WERI-Rb-1 (cell line): ENCODE measurements around the gene OR5H14.
"Not testable (repeated sequence)": the region's sequence is repeated elsewhere in the genome, so short reads cannot be mapped to it uniquely, and the experiment has no call there.

Experiments
- DNase-seq: peaks from one replicate; pipeline ENCODE4 v3.0.0-alpha.2; 2020
- H3K27ac ChIP-seq: fragments of 250-450 bp; sonication (Bioruptor Pico); 2 replicates; pipeline ENCODE4 v1.5.1; 2020; ENCODE audit warnings: mild to moderate bottlenecking, moderate library complexity
- H3K27me3 ChIP-seq: fragments of 250-450 bp; sonication (Bioruptor Pico); 2 replicates; pipeline ENCODE4 v1.5.1; 2021; ENCODE audit warnings: mild to moderate bottlenecking, low read depth, moderate library complexity; ENCODE audit not compliant: insufficient read depth, severe bottlenecking
- H3K36me3 ChIP-seq: fragments of 250-450 bp; sonication (Bioruptor Pico); 2 replicates; pipeline ENCODE4 v1.5.1; 2020; ENCODE audit warnings: mild to moderate bottlenecking, moderate library complexity
- H3K4me3 ChIP-seq: 2 replicates; pipeline ENCODE4 v1.5.1; 2011; ENCODE audit warnings: low read depth, mild to moderate bottlenecking, control low read depth, low read length
- H3K9me3 ChIP-seq: fragments of 250-450 bp; sonication (Bioruptor Pico); 2 replicates; pipeline ENCODE4 v1.5.1; 2021; ENCODE audit warnings: mild to moderate bottlenecking, moderate library complexity; ENCODE audit not compliant: severe bottlenecking
- CTCF ChIP-seq: IDR thresholded peaks from 2 replicates; pipeline ENCODE4 v1.5.1; 2011; ENCODE audit warnings: low read depth, mild to moderate bottlenecking, control low read depth, inconsistent platforms, low read length

OR5H14 gene

DNA sequence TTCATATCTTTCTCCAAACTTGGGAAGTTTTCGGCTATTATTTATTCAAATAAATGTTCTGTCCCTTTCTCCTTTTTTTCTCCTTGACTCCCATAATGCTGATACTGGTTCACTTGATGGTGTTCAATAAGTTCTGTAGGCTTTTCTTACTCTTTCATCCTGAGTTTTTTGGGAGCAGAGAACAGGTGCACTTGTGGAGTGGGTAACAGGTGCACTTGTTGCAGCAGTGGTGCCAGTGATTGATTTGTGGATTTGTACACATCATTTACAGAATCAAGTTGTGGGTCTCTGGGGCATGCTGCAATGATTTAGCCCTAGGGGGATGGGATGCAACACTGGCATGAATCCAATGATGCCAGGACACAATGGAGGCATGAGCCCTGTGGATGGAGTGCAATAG, 31.6 kb upstream of the OR5H14 start:
- no peak for DNase-seq
- H3K36me3 ChIP-seq: no peaks in the 10 kb centered on the region
- no peak for TF ChIP-seq CTCF
- no peak overlapping the region for H3K4me3 ChIP-seq
- peaks cover 20% of the 10 kb centered on the region for H3K27me3 ChIP-seq
- H3K27ac ChIP-seq: no peak overlapping the region
- H3K9me3 ChIP-seq: peaks cover 5% of the 10 kb centered on the region

DNA sequence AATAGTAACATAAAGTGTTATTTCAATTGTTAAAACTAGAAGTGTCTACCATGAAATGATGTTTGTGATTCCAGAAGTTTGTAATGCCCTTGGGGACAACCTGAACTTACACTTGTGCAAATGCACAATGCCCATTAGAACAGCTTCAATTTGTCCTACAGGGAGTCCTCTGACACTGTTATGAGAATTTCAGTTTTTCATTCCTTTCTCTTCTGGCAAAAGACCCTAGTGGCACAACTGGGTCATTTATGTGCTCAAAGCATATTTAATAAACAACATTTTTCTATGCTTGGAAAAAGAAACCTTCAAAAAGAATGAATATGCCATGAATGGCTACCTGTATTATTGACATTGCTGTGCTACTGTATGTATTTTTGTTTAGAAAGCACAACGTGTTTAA, 16.9 kb upstream of the OR5H14 start, which contains the start of gene OR5H1:
OR5H1 (plus strand) TSS at position 301 of the 400 bp plus-strand sequence. CDS start 1,977 bp downstream, outside the sequence.
- no peaks in the 10 kb centered on the region for H3K36me3 ChIP-seq
- no peaks in the 10 kb centered on the region for H3K27me3 ChIP-seq
- no peak for TF ChIP-seq CTCF
- H3K9me3 ChIP-seq: no peaks in the 10 kb centered on the region
- no peak within 1 kb of the TSS for H3K27ac ChIP-seq
- H3K4me3 ChIP-seq: no peak within 1 kb of the TSS
- DNase-seq: no peak

DNA sequence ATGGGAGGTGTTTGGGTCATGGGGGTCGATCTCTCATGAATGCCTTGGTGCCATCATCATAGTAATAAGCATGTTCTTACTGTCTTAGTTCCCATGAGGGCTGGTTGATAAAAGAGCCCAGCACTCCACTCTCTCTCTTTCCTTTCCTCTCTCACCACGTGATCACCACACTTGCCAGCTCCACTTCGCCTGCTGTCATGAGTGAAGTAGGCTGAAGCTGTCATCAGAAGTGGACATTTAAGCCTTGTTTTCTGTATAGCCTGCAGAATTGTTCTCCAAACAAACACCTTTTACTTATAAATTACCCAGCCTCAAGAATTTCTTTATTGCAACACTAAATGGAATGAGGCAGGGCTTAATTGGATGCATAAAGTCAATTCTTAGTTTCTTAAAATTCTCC, 10.6 kb upstream of the OR5H14 start:
- DNase-seq: no peak
- H3K27ac ChIP-seq: no peak overlapping the region
- H3K4me3 ChIP-seq: no peak overlapping the region
- H3K36me3 ChIP-seq: no peaks in the 10 kb centered on the region
- no peak for TF ChIP-seq CTCF
- peaks cover 16% of the 10 kb centered on the region for H3K27me3 ChIP-seq
- no peaks in the 10 kb centered on the region for H3K9me3 ChIP-seq

DNA sequence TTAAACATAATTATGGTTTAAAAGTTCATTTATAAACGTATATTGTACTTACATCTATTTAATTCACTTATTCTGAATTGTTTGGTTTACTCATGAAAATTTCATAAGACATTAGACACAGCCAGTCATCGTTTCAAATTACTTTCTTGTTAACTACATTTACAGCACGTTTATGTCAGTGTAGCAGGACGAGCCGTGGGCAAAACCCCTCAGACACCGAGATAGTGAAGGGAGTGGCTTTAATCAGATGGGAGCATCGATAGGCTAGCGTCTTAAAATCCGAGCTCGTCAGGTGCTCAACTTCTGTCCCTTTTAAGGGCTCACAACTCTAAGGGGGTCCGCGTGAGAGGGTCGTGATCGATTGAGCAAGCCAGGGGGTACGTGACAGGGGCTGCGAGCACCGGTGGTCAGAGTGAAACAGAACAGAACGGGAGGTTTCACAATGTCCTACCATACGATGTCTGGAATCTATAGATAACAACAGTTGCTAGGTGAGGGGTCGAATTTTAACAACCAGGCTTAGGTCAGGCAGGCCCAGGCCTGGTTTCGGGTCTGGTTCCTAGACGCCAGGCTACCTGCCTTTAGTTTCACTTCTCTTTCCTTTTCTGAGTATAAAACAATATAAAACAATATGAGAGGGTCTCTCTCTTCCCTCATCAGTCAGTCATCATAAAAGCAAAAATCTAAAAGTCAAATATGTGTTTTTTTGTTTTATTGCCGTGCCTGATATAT, 9.3 kb upstream of the OR5H14 start:
- not testable (repeated sequence) for H3K27ac ChIP-seq

GRCh38 chr3:98140531-98140930, 6.7 kb upstream of the OR5H14 start:
- no peak overlapping the region for H3K27ac ChIP-seq
- TF ChIP-seq CTCF: no peak
- no peak overlapping the region for H3K4me3 ChIP-seq
- no peak for DNase-seq
- peaks cover 25% of the 10 kb centered on the region for H3K27me3 ChIP-seq
- no peaks in the 10 kb centered on the region for H3K36me3 ChIP-seq
- no peaks in the 10 kb centered on the region for H3K9me3 ChIP-seq

More for the DNA sequence above, 9.3 kb upstream of the OR5H14 start:
- H3K36me3 ChIP-seq, H3K4me3 ChIP-seq, DNase-seq, H3K9me3 ChIP-seq: not testable (repeated sequence)
- H3K27me3 ChIP-seq: peaks cover 23% of the 10 kb centered on the region

- Histone ChIP-seq H3K36me3 (no peaks in the 10 kb centered on the region), H3K27me3 (peaks cover 27% of the 10 kb centered on the region), H3K27ac (no peak overlapping the region), H3K9me3 (no peaks in the 10 kb centered on the region), H3K4me3 (no peak overlapping the region)
- TF ChIP-seq CTCF: no peak
- DNase-seq: no peak
Measured at GRCh38 chr3:98148751-98149150, 1.5 kb downstream of the OR5H14 start.

DNA sequence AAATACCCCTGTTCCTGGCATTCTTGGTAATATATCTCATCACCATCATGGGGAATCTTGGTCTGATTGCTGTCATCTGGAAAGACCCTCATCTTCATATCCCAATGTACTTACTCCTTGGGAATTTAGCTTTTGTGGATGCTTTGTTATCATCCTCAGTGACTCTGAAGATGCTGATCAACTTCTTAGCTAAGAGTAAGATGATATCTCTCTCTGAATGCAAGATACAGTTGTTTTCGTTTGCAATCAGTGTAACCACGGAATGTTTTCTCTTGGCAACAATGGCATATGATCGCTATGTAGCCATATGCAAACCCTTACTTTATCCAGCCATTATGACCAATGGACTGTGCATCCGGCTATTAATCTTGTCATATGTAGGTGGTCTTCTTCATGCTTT, 2.2 kb downstream of the OR5H14 start:
- peaks cover 30% of the 10 kb centered on the region for H3K27me3 ChIP-seq
- not testable (repeated sequence) for DNase-seq, H3K27ac ChIP-seq, H3K36me3 ChIP-seq, H3K9me3 ChIP-seq, H3K4me3 ChIP-seq
